ENCODE measurements around the gene CAPZA1.

CAPZA1 gene

DNA sequence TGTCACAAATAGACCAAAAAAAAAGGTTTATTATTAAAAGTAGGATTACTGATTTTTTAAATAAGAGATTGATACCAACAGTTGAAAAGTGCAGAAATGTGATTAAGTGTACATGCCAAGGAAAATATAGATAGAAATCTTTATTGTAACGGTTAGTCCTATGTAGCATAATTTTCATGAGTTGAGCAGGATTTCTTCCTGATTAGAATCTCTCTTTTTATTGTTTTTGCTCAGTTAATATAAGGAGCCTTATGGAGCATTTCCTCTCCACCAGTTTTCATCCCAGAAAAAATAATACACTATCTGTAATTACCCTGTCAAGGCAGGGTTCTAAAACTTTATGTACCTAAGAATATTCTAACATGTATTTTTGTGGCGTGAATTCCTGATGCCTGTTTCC lies 23.4 kb downstream of the CAPZA1 start:
- H3K4me1 ChIP-seq (ENCODE audit: low read length), result no peaks in the 10 kb centered on the region
- H3K79me2 ChIP-seq (ENCODE audit: low read length), result peaks cover 83% of the 10 kb centered on the region
- H3K27me3 ChIP-seq (ENCODE audit: low read depth, low read length), result no peaks in the 10 kb centered on the region
- H3K9me3 ChIP-seq (ENCODE audit: insufficient read depth, low read length), result no peaks in the 10 kb centered on the region
- H3K4me3 ChIP-seq (ENCODE audit: low read length), result no peak overlapping the region
- no peak overlapping the region for H3K4me2 ChIP-seq (ENCODE audit: low read length)
- H3K9ac ChIP-seq (ENCODE audit: low read length), result no peak overlapping the region
- H3K36me3 ChIP-seq (replicated peaks; ENCODE audit: low read depth, low read length), result peaks cover 28% of the 10 kb centered on the region
- H2AFZ ChIP-seq (ENCODE audit: low read depth, low read length), result no peak overlapping the region
- no peak overlapping the region for H3K27ac ChIP-seq (ENCODE audit: low read length)
- TF ChIP-seq, protein P1, sequence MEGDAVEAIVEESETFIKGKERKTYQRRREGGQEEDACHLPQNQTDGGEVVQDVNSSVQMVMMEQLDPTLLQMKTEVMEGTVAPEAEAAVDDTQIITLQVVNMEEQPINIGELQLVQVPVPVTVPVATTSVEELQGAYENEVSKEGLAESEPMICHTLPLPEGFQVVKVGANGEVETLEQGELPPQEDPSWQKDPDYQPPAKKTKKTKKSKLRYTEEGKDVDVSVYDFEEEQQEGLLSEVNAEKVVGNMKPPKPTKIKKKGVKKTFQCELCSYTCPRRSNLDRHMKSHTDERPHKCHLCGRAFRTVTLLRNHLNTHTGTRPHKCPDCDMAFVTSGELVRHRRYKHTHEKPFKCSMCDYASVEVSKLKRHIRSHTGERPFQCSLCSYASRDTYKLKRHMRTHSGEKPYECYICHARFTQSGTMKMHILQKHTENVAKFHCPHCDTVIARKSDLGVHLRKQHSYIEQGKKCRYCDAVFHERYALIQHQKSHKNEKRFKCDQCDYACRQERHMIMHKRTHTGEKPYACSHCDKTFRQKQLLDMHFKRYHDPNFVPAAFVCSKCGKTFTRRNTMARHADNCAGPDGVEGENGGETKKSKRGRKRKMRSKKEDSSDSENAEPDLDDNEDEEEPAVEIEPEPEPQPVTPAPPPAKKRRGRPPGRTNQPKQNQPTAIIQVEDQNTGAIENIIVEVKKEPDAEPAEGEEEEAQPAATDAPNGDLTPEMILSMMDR (IDR thresholded peaks at IDR 0.05; ENCODE audit: low read depth, low read length), result no peak
- no peak for TF ChIP-seq EZH2phosphoT487 (IDR thresholded peaks at IDR 0.05; ENCODE audit: low read depth)
- H4K20me1 ChIP-seq (ENCODE audit: insufficient read depth, low read length), result peaks cover 58% of the 10 kb centered on the region

DNA sequence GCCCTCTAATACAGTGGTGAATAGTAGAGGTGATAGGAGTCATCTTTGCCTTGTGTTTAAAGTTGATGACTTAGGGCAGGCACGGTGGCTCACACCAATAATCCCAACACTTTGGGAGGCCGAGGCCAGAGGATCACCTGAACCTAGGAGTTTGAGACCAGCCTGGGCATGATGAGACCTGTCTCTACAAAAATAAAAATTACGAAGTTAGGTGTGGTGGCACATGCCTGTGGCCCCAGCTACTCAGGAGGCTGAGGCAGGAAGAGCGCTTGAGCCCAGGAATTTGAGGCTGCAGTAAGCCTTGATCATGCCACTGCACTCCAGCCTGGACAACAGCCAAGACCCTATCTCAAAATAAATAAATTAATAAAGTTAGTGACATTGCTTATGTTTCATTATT lies 26.6 kb downstream of the CAPZA1 start:
- peaks cover 55% of the 10 kb centered on the region for H4K20me1 ChIP-seq (ENCODE audit: insufficient read depth, low read length)
- H3K9ac ChIP-seq (ENCODE audit: low read length), result no peak overlapping the region
- peaks cover 5% of the 10 kb centered on the region; the same call in 1 of the 2 replicates for H3K4me1 ChIP-seq (ENCODE audit: low read length)
- H3K27ac ChIP-seq (ENCODE audit: low read length), result no peak overlapping the region
- H3K36me3 ChIP-seq (replicated peaks; ENCODE audit: low read depth, low read length), result peaks cover 46% of the 10 kb centered on the region
- peaks cover 80% of the 10 kb centered on the region for H3K79me2 ChIP-seq (ENCODE audit: low read length)
- H3K27me3 ChIP-seq (ENCODE audit: low read depth, low read length), result no peaks in the 10 kb centered on the region
- H2AFZ ChIP-seq (ENCODE audit: low read depth, low read length), result no peak overlapping the region
- no peak overlapping the region for H3K4me3 ChIP-seq (ENCODE audit: low read length)
- no peaks in the 10 kb centered on the region for H3K9me3 ChIP-seq (ENCODE audit: insufficient read depth, low read length)
- TF ChIP-seq, protein P1 (IDR thresholded peaks at IDR 0.05; ENCODE audit: low read depth, low read length), result no peak
- TF ChIP-seq EZH2phosphoT487 (IDR thresholded peaks at IDR 0.05; ENCODE audit: low read depth), result no peak
- H3K4me2 ChIP-seq (ENCODE audit: low read length), result no peak overlapping the region

DNA sequence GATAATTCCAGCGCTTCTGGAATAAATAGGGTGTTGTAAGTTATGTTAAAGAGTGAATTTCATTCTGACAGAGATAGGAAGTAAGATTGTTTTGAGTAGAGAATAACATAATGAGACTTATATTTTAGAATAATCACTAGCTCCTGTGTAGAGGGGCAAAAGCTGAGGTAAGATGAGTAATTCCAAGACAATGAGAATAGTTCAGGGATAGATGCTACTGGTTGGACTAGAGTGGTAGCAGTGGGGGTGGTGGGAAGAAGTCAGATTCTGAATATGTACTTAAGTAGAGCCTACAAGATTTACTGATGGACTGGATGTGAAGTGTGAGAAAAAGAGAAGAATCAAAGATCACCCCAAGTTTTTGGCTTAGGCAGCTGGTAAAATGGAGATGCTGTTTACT lies 31.6 kb downstream of the CAPZA1 start:
- no peak overlapping the region for H3K9ac ChIP-seq (ENCODE audit: low read length)
- H3K36me3 ChIP-seq (replicated peaks; ENCODE audit: low read depth, low read length), result peaks cover 43% of the 10 kb centered on the region
- TF ChIP-seq, protein P1 (IDR thresholded peaks at IDR 0.05; ENCODE audit: low read depth, low read length), result no peak
- TF ChIP-seq EZH2phosphoT487 (IDR thresholded peaks at IDR 0.05; ENCODE audit: low read depth), result no peak
- peaks cover 35% of the 10 kb centered on the region for H3K79me2 ChIP-seq (ENCODE audit: low read length)
- H3K4me1 ChIP-seq (ENCODE audit: low read length), result peaks cover 25% of the 10 kb centered on the region
- no peak overlapping the region for H2AFZ ChIP-seq (ENCODE audit: low read depth, low read length)
- H3K27me3 ChIP-seq (ENCODE audit: low read depth, low read length), result no peaks in the 10 kb centered on the region
- no peaks in the 10 kb centered on the region for H3K9me3 ChIP-seq (ENCODE audit: insufficient read depth, low read length)
- no peak overlapping the region for H3K27ac ChIP-seq (ENCODE audit: low read length)
- peaks cover 20% of the 10 kb centered on the region for H4K20me1 ChIP-seq (ENCODE audit: insufficient read depth, low read length)
- H3K4me2 ChIP-seq (ENCODE audit: low read length), result no peak overlapping the region
- H3K4me3 ChIP-seq (ENCODE audit: low read length), result no peak overlapping the region

DNA sequence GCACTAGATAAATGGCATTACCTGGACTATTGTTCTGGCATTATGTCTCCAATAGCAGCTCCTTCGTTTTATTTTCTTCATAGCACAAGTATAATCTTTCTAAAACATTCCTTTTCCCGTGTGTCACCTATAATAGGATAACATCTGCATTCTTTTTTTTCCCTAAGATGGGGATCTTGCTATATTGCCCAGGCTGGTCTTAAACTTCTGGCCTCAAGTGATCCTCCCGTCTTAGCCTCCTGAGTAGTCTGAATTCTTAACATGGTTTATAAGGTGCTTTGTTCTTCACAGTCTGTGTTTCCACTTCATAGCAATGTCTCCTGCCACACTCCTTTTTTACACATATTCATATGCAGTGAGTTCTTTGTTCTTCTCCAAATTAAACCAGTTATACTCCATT lies 46.2 kb downstream of the CAPZA1 start:
- Histone ChIP-seq H3K79me2 (ENCODE audit: low read length) (no peaks in the 10 kb centered on the region), H3K36me3 (replicated peaks; ENCODE audit: low read depth, low read length) (peaks cover 41% of the 10 kb centered on the region), H3K4me3 (ENCODE audit: low read length) (no peak overlapping the region), H3K4me1 (ENCODE audit: low read length) (peaks cover 21% of the 10 kb centered on the region), H4K20me1 (ENCODE audit: insufficient read depth, low read length) (peaks cover 3% of the 10 kb centered on the region; the same call in 1 of the 2 replicates), H2AFZ (ENCODE audit: low read depth, low read length) (no peak overlapping the region), H3K9ac (ENCODE audit: low read length) (no peak overlapping the region), H3K9me3 (ENCODE audit: insufficient read depth, low read length) (no peaks in the 10 kb centered on the region), H3K27ac (ENCODE audit: low read length) (no peak overlapping the region), H3K27me3 (ENCODE audit: low read depth, low read length) (no peaks in the 10 kb centered on the region), H3K4me2 (ENCODE audit: low read length) (no peak overlapping the region)
- TF ChIP-seq, protein P1 (IDR thresholded peaks at IDR 0.05; ENCODE audit: low read depth, low read length), result no peak
- no peak for TF ChIP-seq EZH2phosphoT487 (IDR thresholded peaks at IDR 0.05; ENCODE audit: low read depth)

All from OCI-LY3 (cell line).